Fibroblast of gingiva (primary cell): ENCODE results near the gene VPS26A.

ENCODE experiments used
- DNase-seq: peaks from one replicate; pipeline ENCODE4 v3.0.0-alpha.2; 2011; ENCODE audit warnings: low read depth

The VPS26A gene

GRCh38 chr10:69176823-69177222 is 52.8 kb downstream of the VPS26A start:
- no peak for DNase-seq

- DNase-seq = no peak
These were observed 55.2 kb downstream of the VPS26A start for GRCh38 chr10:69179089-69179742.

- DNase-seq = peak; percentile 97
These were observed 56.0 kb downstream of the VPS26A start, which contains the start of gene SUPV3L1 for GRCh38 chr10:69179743-69180524. TSS of gene SUPV3L1 (plus strand) at chr10:69180234. CDS start at chr10:69180292, 58 bp downstream.

GRCh38 chr10:69180525-69181204 is 56.7 kb downstream of the VPS26A start:
- DNase-seq = no peak

- DNase-seq = no peak
These were observed 57.5 kb downstream of the VPS26A start for GRCh38 chr10:69181433-69181832.

- DNase-seq = no peak
These were observed 58.0 kb downstream of the VPS26A start for GRCh38 chr10:69182005-69182404.

GRCh38 chr10:69186524-69186923 is 62.5 kb downstream of the VPS26A start:
- DNase-seq = no peak

- DNase-seq = no peak
These were observed 77.1 kb downstream of the VPS26A start for GRCh38 chr10:69201045-69201444.

- no peak for DNase-seq
These were observed 78.4 kb downstream of the VPS26A start for GRCh38 chr10:69202332-69202731.

- no peak for DNase-seq
These were observed 84.8 kb downstream of the VPS26A start for GRCh38 chr10:69208761-69209160.

- no peak for DNase-seq
These were observed 86.0 kb downstream of the VPS26A start for GRCh38 chr10:69209787-69210484.

GRCh38 chr10:69211104-69211503 is 87.1 kb downstream of the VPS26A start:
- DNase-seq = no peak

- no peak for DNase-seq
These were observed 87.5 kb downstream of the VPS26A start for GRCh38 chr10:69211524-69211923.

GRCh38 chr10:69213591-69214311 is 89.8 kb downstream of the VPS26A start:
- DNase-seq = no peak

GRCh38 chr10:69214666-69215131 is 90.7 kb downstream of the VPS26A start:
- no peak for DNase-seq

GRCh38 chr10:69215405-69216171 is 91.6 kb downstream of the VPS26A start:
- no peak for DNase-seq

GRCh38 chr10:69216577-69217118 is 92.7 kb downstream of the VPS26A start:
- DNase-seq = no peak

GRCh38 chr10:69217119-69217754 is 93.3 kb downstream of the VPS26A start:
- DNase-seq = peak; percentile 60

- DNase-seq = no peak
These were observed 94.9 kb downstream of the VPS26A start for GRCh38 chr10:69218831-69219230.

- DNase-seq = no peak
These were observed 96.1 kb downstream of the VPS26A start, which contains the start of gene HKDC1 for GRCh38 chr10:69220041-69220451. TSS of gene HKDC1 (plus strand) at chr10:69220332. CDS start at chr10:69220436, 104 bp downstream.
